Measurements from ENCODE around the gene ZNF490. TPM values are rescaled to one million over a fixed set of nuclear protein-coding genes. Genes with fewer than 3 reads are reported as not detected.
"Not testable (repeated sequence)": the region's sequence is repeated elsewhere in the genome, so short reads cannot be mapped to it uniquely, and the experiment has no call there.

The ZNF490 gene
- total RNA-seq (2014; rRNA removed; shearing (Covaris generic)) = 4.7 and 6.9 TPM in 2 replicates

DNA sequence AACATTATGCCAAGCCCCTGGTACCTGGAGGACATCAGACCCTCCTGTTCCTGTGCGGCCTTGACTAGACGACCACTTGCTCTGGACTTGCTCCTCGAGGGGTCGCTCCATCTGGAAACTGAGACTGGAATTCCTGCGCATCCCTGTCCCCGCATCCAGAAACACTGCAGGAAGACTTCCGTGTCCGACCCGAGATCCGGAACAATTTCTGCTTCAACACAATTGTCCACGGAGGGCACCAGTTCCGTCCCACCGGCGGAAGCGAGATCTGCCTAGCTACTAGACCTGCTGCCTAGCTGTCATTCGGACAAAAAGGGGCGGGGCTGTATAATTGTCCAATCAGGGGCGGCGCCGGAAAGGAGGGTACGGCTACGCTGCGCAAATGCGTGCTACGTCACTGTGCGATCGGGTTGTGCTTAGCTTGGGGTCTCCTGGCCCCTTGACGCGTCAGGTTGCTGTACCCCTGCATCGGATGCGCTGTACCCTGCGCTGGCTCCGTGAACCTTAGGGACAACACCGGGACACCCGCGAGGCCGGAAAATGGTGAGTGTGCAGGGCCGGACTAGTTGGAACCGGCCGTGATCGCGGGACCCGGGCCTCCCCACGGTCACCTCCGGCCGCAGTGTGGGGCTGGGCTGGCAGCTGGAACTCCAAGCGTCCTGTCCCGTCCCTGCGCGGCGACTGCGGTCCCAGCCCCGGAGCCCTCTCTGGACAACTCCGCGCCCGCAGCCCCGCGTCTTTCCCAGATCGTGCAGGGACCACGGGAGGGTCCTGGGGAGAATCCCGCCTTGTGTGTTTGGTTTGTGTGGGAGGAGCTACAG lies at the start of gene ZNF490, which contains the start of gene ZNF791:
Gene ZNF490, minus strand, starts transcription at position 274 of the 821 bp plus-strand sequence. Its CDS starts 133 bp downstream, at position 141.
Gene ZNF791, plus strand, starts transcription at position 381 of the 821 bp plus-strand sequence. Its CDS starts 160 bp downstream, at position 541.
- DNase-seq (ENCODE audit: low spot score) = peak; percentile 98

GRCh38 chr19:12657966-12658365 lies 47.4 kb upstream of the ZNF490 start:
- no peak for DNase-seq (ENCODE audit: low spot score)

DNA sequence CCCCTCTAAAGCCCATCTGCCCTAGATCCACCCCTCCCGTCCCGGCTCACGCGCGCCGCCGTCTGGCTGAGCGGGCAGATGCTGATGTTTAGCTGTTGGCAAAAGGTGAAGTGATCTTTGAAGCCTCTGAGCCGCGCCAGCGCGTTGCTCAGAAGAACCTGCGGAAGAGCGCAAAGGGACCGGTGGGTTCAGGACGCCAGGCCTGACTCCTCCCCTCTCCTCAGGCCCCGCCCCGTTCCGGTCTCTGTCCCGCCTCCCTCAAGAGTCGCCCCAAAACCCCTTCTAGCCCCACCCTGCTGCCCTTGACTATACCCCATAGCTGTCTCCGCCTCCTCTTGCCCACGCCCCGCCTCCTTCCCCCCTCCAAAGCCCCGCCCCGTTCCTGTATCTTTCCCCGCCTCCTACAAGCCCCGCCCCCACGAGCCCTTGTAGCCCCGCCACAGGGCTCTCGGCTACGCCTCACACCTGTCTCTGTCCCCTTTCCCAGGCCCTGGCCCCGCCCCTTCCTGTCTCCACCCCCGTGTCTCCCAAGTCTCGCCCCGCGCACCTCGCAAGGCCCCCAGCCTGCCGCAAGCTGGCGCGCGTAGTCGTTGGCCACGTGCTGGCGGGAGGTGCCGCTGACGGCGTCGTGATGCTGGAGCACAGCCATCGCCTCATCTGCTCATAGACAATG lies 46.4 kb upstream of the ZNF490 start:
- DNase-seq (ENCODE audit: low spot score) = no peak

GRCh38 chr19:12655546-12655945 lies 44.9 kb upstream of the ZNF490 start:
- no peak for DNase-seq (ENCODE audit: low spot score)

GRCh38 chr19:12652219-12652618 lies 41.6 kb upstream of the ZNF490 start:
- no peak for DNase-seq (ENCODE audit: low spot score)

GRCh38 chr19:12649941-12650340 lies 39.3 kb upstream of the ZNF490 start:
- DNase-seq (ENCODE audit: low spot score) = no peak

DNA sequence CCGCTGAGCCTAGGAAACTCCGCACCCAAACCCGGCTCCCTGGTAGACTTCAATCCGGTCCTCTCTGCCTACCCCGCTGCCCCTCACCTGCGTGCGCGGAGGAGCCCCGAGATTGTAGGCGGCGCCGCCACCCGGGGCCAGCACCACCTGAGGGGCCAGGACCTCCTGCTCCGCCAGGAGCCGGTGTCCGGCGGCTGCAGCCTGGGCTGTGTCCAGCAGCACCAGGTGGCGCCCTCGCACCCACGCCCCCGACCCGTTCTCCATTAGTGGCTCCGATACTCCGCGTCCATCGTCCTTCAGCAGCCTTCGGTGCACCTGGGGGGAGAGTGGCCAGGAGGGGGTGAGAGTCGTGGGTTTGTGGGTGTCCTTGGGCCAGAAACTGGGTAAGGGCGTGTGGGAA lies 37.5 kb upstream of the ZNF490 start:
- no peak for DNase-seq (ENCODE audit: low spot score)

- no peak for DNase-seq (ENCODE audit: low spot score)
Measured at GRCh38 chr19:12647490-12648071, 37.0 kb upstream of the ZNF490 start.

DNA sequence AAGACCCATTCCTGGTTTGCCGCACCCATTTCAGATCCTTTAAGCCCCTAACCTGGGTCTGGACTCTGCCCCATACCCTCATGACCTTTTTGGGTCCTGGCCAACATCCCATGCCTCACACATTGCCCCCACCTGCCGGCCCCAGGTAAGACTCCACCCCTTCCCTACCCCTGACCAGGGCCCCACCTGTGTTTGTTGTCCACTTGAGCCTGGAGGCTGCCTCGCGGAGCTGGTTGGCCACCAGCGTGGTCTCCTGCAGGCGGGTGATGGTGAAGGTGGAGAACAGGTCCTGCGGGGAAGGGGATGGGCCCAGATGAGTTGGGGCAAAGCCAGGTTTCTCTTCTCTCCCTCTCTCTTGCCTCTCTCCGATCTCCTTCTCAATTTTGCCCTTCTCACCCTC lies 36.4 kb upstream of the ZNF490 start:
- no peak for DNase-seq (ENCODE audit: low spot score)

DNA sequence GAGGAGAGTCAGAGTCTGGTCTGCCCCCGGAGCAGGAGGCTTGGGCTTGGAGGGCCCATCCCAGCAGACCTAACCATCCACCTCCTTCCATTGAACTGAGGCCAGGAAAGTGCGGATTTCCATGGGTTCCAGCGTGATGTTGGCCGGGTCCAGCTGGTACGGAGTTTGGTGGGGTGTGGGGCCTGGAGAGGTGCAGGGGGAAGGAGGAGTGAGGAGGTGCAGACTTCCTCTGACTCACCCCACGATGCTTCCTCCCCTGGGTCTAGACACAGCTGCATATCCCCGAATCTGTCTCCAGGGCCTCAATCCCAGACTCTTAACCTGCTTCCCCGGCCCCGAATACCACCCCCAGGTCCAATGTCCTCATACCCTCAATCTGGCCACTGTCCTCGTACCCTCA lies 35.9 kb upstream of the ZNF490 start:
- DNase-seq (ENCODE audit: low spot score) = no peak

DNA sequence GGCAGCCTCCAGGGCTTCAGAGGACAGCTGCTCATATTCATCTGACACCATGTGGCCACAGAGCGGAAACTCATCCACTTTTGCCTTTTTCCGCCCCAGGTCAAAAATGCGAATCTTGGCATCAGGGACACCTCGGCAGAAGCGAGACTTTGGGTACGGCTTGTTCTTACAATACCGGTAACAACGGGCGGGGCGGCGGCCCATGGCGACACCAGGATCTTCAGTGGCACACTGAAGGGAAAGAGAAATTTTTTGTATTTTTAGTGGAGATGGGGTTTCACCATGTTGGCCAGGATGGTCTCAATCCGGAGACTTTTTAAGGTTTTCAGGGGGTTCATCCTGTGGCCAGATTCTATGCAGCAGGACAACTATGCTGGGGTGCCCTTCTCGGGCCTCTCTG lies 33.1 kb upstream of the ZNF490 start:
- DNase-seq (ENCODE audit: low spot score) = not testable (repeated sequence)

DNA sequence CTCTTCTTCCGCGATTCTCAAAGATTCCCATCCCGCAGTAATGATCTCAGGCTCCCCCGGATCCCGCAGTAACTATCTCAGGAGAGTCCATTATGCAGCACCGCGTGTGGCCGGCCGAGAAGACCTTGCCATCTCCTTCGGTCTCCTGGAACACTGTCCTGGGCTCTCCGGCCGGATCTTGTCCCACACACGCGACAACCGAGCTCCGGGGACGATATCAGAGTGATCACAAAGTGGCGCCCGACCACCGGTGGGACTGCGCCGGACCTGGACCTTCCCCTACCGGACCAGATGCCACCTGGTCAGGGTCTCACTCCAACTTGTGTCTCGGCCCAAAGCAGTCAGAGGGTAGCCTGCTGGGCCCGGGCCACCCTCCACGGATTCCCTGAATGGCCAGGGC lies 31.9 kb upstream of the ZNF490 start:
- no peak for DNase-seq (ENCODE audit: low spot score)

DNA sequence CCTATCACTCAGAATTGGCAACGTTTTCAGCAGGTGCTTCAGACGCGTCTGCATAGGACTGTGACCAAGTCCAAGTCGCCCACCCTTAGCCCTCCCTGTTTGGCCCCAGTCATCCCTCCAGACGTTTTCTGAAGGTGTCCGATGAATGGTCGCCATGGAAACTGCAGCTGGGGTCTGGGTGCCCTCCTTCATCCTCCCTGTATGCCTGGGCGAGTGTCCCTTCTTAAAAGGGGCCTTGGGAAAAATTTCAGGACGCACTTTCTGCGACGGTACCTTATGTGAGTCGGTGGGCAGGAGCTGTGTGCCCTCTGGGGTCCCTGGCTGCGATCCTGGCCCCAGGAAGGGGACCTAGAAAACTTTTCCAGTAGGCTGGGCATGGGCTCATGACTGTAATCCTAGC lies 30.8 kb upstream of the ZNF490 start:
- no peak for DNase-seq (ENCODE audit: low spot score)

- DNase-seq (ENCODE audit: low spot score) = no peak
Measured at GRCh38 chr19:12639901-12640613, 29.4 kb upstream of the ZNF490 start.

DNA sequence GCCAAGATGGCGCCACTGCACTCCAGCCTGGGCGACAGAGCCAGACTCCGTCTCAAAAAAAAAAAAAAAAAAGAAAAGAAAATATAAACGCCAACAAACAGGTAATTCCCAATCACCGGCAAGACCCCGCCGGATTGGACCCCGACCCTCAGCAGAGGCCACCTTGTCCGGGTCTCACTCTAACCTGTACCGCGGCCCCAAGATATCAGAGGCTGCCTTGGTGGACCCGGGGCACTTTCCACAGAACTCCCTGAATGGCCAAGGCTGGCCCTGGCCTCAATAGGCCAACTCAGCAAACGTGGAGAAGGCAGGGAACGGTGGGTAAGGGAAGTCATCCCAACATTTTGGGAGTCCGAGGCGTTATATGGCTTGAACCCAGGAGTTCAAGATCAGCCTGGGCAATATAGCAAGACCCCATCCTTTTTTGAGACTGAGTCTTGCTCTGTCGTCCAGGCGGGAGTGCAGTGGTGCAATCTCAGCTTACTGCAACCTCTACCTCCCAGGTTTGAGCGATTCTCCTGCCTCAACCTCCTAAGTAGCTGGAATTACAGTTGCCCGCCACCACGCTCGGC lies 28.1 kb upstream of the ZNF490 start:
- DNase-seq (ENCODE audit: low spot score) = no peak

GRCh38 chr19:12636631-12637030 lies 26.0 kb upstream of the ZNF490 start:
- no peak for DNase-seq (ENCODE audit: low spot score)

DNA sequence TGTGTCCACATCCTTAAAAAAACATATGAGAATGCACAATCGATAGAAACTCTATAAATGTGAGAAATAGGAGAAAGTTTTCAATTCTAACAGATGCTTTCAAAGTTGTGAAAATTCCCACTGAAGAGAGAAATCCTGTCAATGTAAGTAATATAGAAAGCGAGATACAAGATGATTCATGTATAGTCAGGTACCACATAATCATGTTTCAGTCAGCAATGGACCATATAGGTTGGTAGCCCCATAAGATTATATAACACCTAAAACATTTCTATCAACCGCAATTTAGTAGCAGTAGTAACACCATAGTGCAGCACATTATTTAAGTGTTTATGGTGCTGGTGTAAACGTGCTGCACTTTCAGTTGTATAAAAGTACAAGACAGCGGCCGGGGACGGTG lies 18.6 kb upstream of the ZNF490 start:
- DNase-seq (ENCODE audit: low spot score) = no peak

GRCh38 chr19:12628040-12629022 lies 17.7 kb upstream of the ZNF490 start:
- DNase-seq (ENCODE audit: low spot score) = no peak

DNA sequence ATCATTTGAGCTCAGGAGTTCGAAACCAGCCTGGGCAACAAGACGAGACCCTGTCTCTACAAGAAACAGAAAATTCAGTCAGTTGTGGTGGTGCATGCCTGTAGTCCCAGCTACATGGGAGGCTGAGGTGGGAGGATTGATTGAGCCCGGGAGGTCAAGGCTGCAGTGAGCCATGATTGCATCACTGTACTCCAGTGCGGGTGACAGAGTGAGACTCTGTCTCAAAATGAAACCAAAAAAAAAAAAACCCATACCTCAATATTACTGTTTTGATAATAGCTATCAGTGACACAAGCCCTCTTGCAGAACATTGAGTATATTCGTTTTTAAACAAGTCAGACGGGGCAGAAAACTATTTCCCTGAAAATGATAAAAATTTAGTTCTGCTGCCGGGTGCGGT lies 16.3 kb upstream of the ZNF490 start:
- DNase-seq (ENCODE audit: low spot score) = no peak

- DNase-seq (ENCODE audit: low spot score) = no peak
Measured at GRCh38 chr19:12623361-12624031, 12.9 kb upstream of the ZNF490 start.
